ENCODE results near the gene EMP3.

EMP3 gene

GRCh38 chr19:48318286-48318987 lies 6.9 kb upstream of the EMP3 start:
- no peak for DNase-seq (ENCODE audit: low spot score)

DNA sequence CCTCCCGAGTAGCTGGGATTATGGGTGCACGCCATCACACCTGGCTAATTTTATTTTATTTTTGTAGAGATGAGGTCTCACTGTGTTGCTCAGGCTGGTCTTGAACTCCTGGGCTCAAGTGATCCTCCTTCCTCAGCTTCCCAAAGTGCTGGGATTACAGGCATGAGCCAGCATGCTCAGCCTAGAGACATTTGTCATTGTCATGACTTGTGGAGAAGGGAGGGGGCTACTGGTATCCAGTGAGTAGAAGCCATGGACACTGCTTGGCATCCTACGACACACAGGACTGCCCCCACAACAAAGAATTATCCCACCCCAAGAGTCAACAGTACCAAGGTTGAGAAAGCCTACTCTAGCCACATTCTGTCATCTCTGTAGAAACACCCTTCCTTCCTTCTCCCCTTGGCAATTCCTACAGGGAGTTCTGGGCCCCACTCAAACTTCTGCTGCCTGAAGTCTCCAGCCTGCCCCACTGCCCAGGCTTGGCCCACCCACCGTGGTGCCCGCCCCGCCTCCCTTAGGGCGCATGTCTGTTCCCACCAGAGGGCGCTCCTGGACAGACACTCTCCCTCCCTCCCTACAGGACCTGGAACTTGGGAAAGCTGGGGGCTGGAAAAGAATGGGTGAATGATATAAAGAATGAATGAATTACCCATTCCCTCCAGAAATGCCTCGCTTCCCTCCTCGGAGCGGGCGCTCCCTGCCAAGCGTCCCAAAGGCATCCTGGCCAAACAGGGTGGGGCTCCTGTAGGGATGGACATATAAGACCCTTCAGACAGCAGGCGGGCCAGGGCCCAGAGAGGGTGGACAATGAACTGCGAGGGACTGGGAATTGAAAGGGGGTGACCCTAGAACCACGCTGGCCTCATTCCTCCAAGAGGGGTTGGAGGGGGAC lies 5.5 kb upstream of the EMP3 start:
- peak; percentile 72 for DNase-seq (ENCODE audit: low spot score)

- DNase-seq (ENCODE audit: low spot score) = peak; percentile 94
Measured at GRCh38 chr19:48321372-48321621, 4.1 kb upstream of the EMP3 start.

- peak; percentile 94 for DNase-seq (ENCODE audit: low spot score)
Measured at GRCh38 chr19:48321622-48322591, 3.4 kb upstream of the EMP3 start.

- peak; percentile 51 for DNase-seq (ENCODE audit: low spot score)
Measured at GRCh38 chr19:48329167-48329891, 4.0 kb downstream of the EMP3 start.

DNA sequence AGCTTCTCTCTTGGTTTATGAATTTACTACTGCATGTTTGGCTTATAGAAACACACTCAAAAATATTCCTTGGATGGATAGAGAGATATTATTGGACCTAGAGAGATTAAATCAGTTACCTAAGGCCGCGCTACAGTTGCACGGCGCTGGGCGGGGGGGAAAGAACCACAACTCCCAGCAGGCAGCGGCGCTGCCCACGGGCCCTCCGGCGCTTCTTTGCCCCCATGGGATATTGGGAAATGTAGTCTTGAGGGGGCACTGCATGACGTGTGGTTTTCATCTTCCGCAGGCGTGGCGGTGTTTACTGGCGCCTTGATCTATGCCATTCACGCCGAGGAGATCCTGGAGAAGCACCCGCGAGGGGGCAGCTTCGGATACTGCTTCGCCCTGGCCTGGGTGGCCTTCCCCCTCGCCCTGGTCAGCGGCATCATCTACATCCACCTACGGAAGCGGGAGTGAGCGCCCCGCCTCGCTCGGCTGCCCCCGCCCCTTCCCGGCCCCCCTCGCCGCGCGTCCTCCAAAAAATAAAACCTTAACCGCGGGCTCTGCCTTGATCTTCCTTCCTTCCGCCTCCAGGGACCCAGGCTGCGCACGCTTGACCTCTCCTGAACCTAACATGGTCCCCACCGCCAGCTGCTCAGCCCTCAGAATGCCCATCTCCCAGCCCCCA lies 4.8 kb downstream of the EMP3 start:
- peak; percentile 90 for DNase-seq (ENCODE audit: low spot score)

DNA sequence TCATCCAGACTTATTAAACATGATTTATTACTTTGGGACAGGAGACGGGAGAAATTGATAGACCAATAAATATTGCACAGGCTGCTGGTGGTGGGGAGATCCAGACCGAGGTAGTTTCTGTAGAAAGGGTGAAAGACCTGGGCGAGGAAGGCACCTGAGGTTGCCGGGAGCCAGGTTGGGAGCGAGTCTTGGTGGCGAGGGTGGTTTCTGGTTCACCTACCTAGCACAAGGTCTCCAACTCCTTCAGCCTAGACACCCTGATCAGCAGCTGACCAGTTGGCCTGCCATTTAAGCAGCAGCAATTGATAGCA lies 7.0 kb downstream of the EMP3 start:
- DNase-seq (ENCODE audit: low spot score) = no peak

DNA sequence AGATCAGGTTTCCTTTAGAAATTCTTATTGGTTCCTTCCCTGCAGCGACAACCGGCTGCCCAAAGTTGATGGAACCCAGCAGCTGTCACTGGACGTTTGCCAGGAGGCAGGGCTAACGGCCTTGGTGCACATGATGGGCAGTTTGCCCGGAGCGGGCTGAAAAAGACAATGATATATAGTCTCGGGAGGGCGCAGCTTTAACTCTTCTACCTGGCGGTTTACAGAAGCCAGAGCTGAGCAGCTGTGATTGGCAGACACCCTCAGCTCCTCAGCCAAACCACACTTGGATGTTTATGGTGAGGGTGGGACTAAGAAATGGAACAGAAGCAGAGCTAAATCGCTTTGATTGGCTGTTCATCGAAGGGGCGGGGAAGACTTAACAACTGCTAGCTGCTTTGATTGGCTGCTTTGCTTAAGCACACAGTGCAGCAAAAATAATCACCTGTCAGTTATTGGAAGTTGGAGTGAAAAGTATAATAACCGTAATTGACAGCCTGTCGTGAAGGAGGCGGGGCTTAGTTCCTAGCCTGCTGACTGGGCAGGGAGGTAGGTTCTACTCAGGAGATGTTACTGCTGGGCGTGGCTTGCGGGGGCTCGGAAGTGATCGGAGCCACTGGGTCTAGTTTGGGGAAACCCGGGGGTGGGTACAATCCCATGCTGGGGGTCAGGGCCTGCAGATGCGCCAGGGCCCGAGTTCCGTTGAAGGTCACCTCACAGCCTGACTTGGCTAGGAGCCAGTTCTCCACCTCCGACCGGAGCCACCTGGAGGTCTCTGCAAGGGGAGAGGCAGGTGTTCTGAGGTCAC lies 7.5 kb downstream of the EMP3 start:
- DNase-seq (ENCODE audit: low spot score) = peak; percentile 95

- peak; percentile 97 for DNase-seq (ENCODE audit: low spot score)
Measured at GRCh38 chr19:48333467-48334384, 8.4 kb downstream of the EMP3 start.

GRCh38 chr19:48338253-48338755 lies 13.0 kb downstream of the EMP3 start:
- no peak for DNase-seq (ENCODE audit: low spot score)

GRCh38 chr19:48338802-48339503 lies 13.6 kb downstream of the EMP3 start:
- no peak for DNase-seq (ENCODE audit: low spot score)

GRCh38 chr19:48340995-48341394 lies 15.6 kb downstream of the EMP3 start:
- no peak for DNase-seq (ENCODE audit: low spot score)

GRCh38 chr19:48341515-48342413 lies 16.4 kb downstream of the EMP3 start:
- DNase-seq (ENCODE audit: low spot score) = no peak

DNA sequence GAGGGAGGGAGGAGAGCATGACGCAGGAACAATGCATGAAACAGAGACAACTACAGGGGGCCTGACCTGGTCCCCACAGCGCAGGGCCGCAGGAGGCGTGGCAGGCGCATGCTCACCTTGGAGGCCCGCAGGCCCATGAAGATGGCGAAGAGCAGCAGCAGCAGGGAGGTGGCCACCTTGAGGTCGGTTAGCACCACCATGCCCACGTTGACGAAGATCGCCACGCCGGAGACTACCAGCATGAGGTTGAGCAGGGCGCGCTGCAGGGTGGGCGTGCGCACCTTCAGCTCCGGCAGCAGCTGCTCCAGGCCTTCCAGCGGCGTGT lies 17.0 kb downstream of the EMP3 start:
- no peak for DNase-seq (ENCODE audit: low spot score)

DNA sequence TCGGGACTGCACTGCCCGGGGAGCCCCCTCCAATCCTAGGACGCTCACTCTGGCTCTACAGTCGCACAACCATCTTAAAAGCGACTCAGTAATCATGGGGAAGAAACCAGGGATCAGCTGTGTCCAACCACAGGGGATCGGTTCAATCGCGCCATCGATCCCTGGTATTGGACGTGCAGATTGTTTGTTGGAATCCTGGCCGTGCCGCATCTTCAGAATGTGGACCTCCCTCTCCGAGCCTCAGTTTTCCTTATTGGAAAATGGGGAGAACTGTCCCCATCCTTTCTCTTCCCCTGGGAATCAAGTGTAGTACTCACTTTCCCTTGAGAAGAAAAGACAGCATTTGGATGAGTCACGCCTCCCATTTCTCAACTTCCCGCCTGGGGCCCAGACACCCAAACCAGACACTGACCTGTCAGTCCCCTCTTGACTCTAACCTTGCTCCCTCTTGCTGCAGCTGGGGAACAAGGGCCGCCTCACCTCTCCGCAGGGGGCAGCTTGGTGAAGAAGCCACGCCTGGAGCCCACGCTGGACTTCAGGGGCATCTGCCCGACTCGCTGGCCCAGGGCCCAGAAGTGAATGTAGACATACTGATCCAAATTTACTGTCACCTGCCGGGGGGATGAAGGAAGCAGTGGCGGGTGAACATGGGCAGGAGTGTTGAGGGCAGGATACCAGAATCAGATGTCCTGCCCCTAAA lies 17.6 kb downstream of the EMP3 start:
- no peak for DNase-seq (ENCODE audit: low spot score)

DNA sequence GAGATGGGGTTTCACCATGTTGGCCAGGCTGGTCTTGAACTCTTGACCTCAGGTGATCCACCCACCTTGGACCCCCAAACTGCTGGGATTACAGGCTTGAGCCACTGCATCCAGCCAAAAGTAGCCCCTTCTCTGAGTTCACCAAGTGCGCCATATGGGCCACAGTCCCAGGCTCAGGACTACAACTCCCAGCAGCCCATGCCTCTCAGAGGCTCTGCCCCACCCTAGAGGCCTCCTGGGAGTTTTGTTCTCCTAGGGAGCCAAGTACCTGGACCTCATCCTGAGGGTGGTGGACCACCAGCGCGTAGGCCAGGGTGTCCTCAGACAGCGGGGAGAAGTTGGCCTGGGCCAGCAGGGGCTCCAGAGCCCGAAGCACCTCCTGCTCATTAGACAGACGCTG lies 19.5 kb downstream of the EMP3 start:
- DNase-seq (ENCODE audit: low spot score) = no peak

- no peak for DNase-seq (ENCODE audit: low spot score)
Measured at GRCh38 chr19:48346191-48346590, 20.8 kb downstream of the EMP3 start.
